Renal pelvis (tissue), 4 donors: Measurements from ENCODE around the gene NLN. TPM values are rescaled to one million over a fixed set of nuclear protein-coding genes. Genes with fewer than 3 reads are reported as not detected.
A peak's percentile ranks its signal among the peaks of the same experiment; 100 is the strongest.
"Not testable (repeated sequence)": the region's sequence is repeated elsewhere in the genome, so short reads cannot be mapped to it uniquely, and the experiment has no call there.

ENCODE experiments used
- DNase-seq: peaks from one replicate; pipeline ENCODE4 v3.0.0-alpha.2; 2013
- polyA plus RNA-seq, 3 donors: library from polyadenylated mRNA; unstranded; fragments of 120-200 nt; gene quantifications; one replicate each; pipeline ENCODE4 v1.2.1, GENCODE V29; 2013; ENCODE audit not compliant: insufficient read length in 3 of 3

The NLN gene
- polyA plus RNA-seq, 3 donors: 33.9 to 37.0 (median 35.4) TPM

- DNase-seq: peak; percentile 52
These were observed 784 bp downstream of the NLN start for GRCh38 chr5:65722575-65723403.

- DNase-seq: no peak
These were observed 5.6 kb downstream of the NLN start for GRCh38 chr5:65727491-65728156.

GRCh38 chr5:65728218-65728617, 6.2 kb downstream of the NLN start:
- no peak for DNase-seq

- DNase-seq: no peak
These were observed 8.9 kb downstream of the NLN start for GRCh38 chr5:65730910-65731309.

- DNase-seq: not testable (repeated sequence)
These were observed 10.0 kb downstream of the NLN start for GRCh38 chr5:65732046-65732445.

- not testable (repeated sequence) for DNase-seq
These were observed 12.3 kb downstream of the NLN start for GRCh38 chr5:65734196-65734775.

- no peak for DNase-seq
These were observed 12.9 kb downstream of the NLN start for GRCh38 chr5:65734921-65735320.

GRCh38 chr5:65736011-65736410, 14.0 kb downstream of the NLN start:
- DNase-seq: no peak

GRCh38 chr5:65737842-65738241, 15.8 kb downstream of the NLN start:
- DNase-seq: no peak

- DNase-seq: no peak
These were observed 16.3 kb downstream of the NLN start for GRCh38 chr5:65738305-65738704.

- no peak for DNase-seq
These were observed 17.2 kb downstream of the NLN start for GRCh38 chr5:65739162-65739561.

- DNase-seq: peak; percentile 24
These were observed 20.7 kb downstream of the NLN start for GRCh38 chr5:65742565-65743231.

GRCh38 chr5:65749221-65749844, 27.3 kb downstream of the NLN start:
- DNase-seq: no peak

GRCh38 chr5:65749956-65750355, 28.0 kb downstream of the NLN start:
- DNase-seq: no peak

GRCh38 chr5:65750938-65751337, 28.9 kb downstream of the NLN start:
- DNase-seq: no peak

- no peak for DNase-seq
These were observed 31.2 kb downstream of the NLN start for GRCh38 chr5:65753189-65753588.

GRCh38 chr5:65758546-65759144, 36.6 kb downstream of the NLN start:
- DNase-seq: no peak

GRCh38 chr5:65760504-65761275, 38.7 kb downstream of the NLN start:
- DNase-seq: no peak

GRCh38 chr5:65762234-65762633, 40.2 kb downstream of the NLN start:
- DNase-seq: no peak

- no peak for DNase-seq
These were observed 43.6 kb downstream of the NLN start for GRCh38 chr5:65765582-65765981.

- no peak for DNase-seq
These were observed 44.2 kb downstream of the NLN start for GRCh38 chr5:65766175-65766574.
